SK-N-SH treated with all-trans-retinoic acid at 6 μM for 48 hours (cell line): ENCODE measurements around the gene ZBTB43.
"Not testable (repeated sequence)": the region's sequence is repeated elsewhere in the genome, so short reads cannot be mapped to it uniquely, and the experiment has no call there.

ENCODE experiments used
- BACH2 ChIP-seq: fragments of 250-450 bp; sonication (Bioruptor Pico); IDR thresholded peaks from 2 replicates; pipeline ENCODE4 v1.9.0; 2021; ENCODE audit warnings: mild to moderate bottlenecking, borderline replicate concordance
- PPARA ChIP-seq: fragments of 250-450 bp; sonication (Bioruptor Pico); IDR thresholded peaks from 2 replicates; pipeline ENCODE4 v1.5.0; 2020; ENCODE audit warnings: mild to moderate bottlenecking, borderline replicate concordance
- RARB ChIP-seq: fragments of 250-450 bp; sonication (Bioruptor Pico); IDR thresholded peaks from 2 replicates; pipeline ENCODE4 v1.8.0; 2021; ENCODE audit warnings: mild to moderate bottlenecking, moderate library complexity
- TOX ChIP-seq: fragments of 250-450 bp; sonication (Bioruptor Pico); IDR thresholded peaks from 2 replicates; pipeline ENCODE4 v1.8.0; 2021; ENCODE audit warnings: mild to moderate bottlenecking, moderate library complexity, borderline replicate concordance
- ZFP3 ChIP-seq: fragments of 250-450 bp; sonication (Bioruptor Pico); IDR thresholded peaks from 2 replicates; pipeline ENCODE4 v1.5.0; 2020; ENCODE audit warnings: mild to moderate bottlenecking, moderate library complexity
- ZNF70 ChIP-seq: fragments of 450-650 bp; formaldehyde crosslinking; IDR thresholded peaks from 2 replicates; pipeline ENCODE4 v1.5.0; 2020; ENCODE audit warnings: mild to moderate bottlenecking, moderate library complexity
- TF ChIP-seq, protein P1 (sequence below): fragments of 250-450 bp; sonication (Bioruptor Pico); IDR thresholded peaks from 2 replicates; pipeline ENCODE4 v1.8.0; 2020; ENCODE audit warnings: mild to moderate bottlenecking, moderate library complexity, borderline replicate concordance

DNA sequence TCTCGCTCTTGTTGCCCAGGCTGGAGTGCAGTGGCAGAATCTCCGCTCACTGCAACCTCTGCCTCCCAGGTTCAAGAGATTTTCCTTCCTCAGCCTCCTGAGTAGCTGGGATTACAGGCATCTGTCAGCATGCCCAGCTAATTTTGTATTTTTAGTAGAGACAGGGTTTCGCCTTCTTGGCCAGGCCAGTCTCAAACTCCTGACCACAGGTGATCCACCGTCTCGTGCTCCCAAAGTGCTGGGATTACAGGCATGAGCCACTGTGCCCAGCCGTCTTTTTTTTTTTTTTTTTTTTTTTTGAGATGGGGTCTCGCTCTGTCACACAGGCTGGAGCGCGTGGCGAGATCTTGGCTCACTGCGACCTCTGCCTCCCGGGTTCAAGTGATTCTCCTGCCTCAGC is 5.4 kb downstream of the ZBTB43 start:
- TF ChIP-seq, protein P1, sequence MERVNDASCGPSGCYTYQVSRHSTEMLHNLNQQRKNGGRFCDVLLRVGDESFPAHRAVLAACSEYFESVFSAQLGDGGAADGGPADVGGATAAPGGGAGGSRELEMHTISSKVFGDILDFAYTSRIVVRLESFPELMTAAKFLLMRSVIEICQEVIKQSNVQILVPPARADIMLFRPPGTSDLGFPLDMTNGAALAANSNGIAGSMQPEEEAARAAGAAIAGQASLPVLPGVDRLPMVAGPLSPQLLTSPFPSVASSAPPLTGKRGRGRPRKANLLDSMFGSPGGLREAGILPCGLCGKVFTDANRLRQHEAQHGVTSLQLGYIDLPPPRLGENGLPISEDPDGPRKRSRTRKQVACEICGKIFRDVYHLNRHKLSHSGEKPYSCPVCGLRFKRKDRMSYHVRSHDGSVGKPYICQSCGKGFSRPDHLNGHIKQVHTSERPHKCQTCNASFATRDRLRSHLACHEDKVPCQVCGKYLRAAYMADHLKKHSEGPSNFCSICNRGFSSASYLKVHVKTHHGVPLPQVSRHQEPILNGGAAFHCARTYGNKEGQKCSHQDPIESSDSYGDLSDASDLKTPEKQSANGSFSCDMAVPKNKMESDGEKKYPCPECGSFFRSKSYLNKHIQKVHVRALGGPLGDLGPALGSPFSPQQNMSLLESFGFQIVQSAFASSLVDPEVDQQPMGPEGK (CRISPR knock-in tag): not testable (repeated sequence)
- not testable (repeated sequence) for TF ChIP-seq TOX; RARB; BACH2 (CRISPR knock-in tag); PPARA (CRISPR knock-in tag); ZFP3 (CRISPR knock-in tag); ZNF70 (CRISPR knock-in tag)
